NT2/D1 (cell line): ENCODE measurements around the gene ZCCHC12.

ENCODE experiments used
- YY1 ChIP-seq: IDR thresholded peaks from 2 replicates; pipeline ENCODE4 v1.6.1; 2011; ENCODE audit not compliant: insufficient read length, insufficient read depth
- ZNF274 ChIP-seq: IDR thresholded peaks from 2 replicates; pipeline ENCODE4 v1.6.1; 2011; ENCODE audit warnings: mild to moderate bottlenecking, low read depth, low read length

DNA sequence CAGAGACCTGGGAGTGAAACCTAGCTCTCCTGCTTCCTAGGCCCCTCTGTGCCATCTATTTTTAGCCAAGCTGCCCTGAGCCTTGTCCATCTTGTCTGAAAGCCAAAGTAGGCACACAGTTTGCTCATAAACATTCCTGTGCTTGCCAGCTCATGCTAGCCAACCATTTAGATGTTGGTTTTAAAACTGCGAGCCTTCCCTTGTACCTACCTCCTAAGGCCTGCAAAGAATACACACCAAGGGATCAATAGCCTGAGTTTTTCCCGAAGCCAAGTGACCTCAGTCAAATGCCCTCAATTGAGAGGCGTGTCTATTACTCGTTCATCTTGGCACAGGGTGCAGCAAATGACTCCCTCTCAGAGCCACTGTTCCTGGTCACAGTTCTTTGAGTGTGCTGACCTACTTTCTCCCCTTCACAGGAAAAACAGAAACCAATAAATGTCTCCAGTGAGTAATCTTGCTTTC lies 48.5 kb downstream of the ZCCHC12 start:
- TF ChIP-seq YY1 (no peak), ZNF274 (no peak)
